DMS 273 (cell line): ENCODE data around the gene TBX6.
"Not testable (repeated sequence)": the region's sequence is repeated elsewhere in the genome, so short reads cannot be mapped to it uniquely, and the experiment has no call there.

Source experiments
- DNase-seq: peaks from one replicate; lab custom pipeline; 2025; ENCODE audit not compliant: unreplicated experiment; lab: John Stamatoyannopoulos, UW

Gene TBX6

GRCh38 chr16:30091474-30092372 is at the start of gene TBX6:
TSS of gene TBX6 (minus strand) at chr16:30091924. CDS start at chr16:30091193, 731 bp downstream.
- DNase-seq: peak; percentile 98

- no peak for DNase-seq
Measured at GRCh38 chr16:30139583-30140481, 48.1 kb upstream of the TBX6 start.

GRCh38 chr16:30137897-30138296 is 46.2 kb upstream of the TBX6 start:
- DNase-seq: no peak

- no peak for DNase-seq
Measured at GRCh38 chr16:30136971-30137605, 45.4 kb upstream of the TBX6 start.

- DNase-seq: no peak
Measured at GRCh38 chr16:30132591-30132990, 40.9 kb upstream of the TBX6 start.

GRCh38 chr16:30131869-30132475 is 40.2 kb upstream of the TBX6 start:
- DNase-seq: peak; percentile 79

GRCh38 chr16:30127993-30128392 is 36.3 kb upstream of the TBX6 start:
- DNase-seq: no peak

GRCh38 chr16:30125690-30126089 is 34.0 kb upstream of the TBX6 start:
- not testable (repeated sequence) for DNase-seq

- DNase-seq: no peak
Measured at GRCh38 chr16:30124985-30125379, 33.3 kb upstream of the TBX6 start.

GRCh38 chr16:30122604-30123160 is 31.0 kb upstream of the TBX6 start:
- peak; percentile 60 for DNase-seq

GRCh38 chr16:30121741-30122571 is 30.2 kb upstream of the TBX6 start:
- DNase-seq: no peak

- no peak for DNase-seq
Measured at GRCh38 chr16:30120340-30121105, 28.8 kb upstream of the TBX6 start.

- DNase-seq: peak; percentile 31
Measured at GRCh38 chr16:30119428-30119827, 27.7 kb upstream of the TBX6 start.

- no peak for DNase-seq
Measured at GRCh38 chr16:30117768-30118167, 26.0 kb upstream of the TBX6 start.

- no peak for DNase-seq
Measured at GRCh38 chr16:30116291-30117207, 24.8 kb upstream of the TBX6 start.

GRCh38 chr16:30115238-30115637 is 23.5 kb upstream of the TBX6 start:
- no peak for DNase-seq

GRCh38 chr16:30114833-30115232 is 23.1 kb upstream of the TBX6 start:
- DNase-seq: not testable (repeated sequence)

- DNase-seq: no peak
Measured at GRCh38 chr16:30114411-30114810, 22.7 kb upstream of the TBX6 start.
